SK-N-SH (cell line): ENCODE measurements around the gene SLC44A2.

ENCODE experiments used
- TF ChIP-seq, protein P1 (sequence below): fragments of 200-600 bp; sonication (generic); IDR thresholded peaks from 2 replicates; pipeline ENCODE4 v1.6.1; 2017; ENCODE audit warnings: antibody characterized with exemption, mild to moderate bottlenecking, moderate library complexity
- TF ChIP-seq, protein P2 (sequence below): IDR thresholded peaks from 2 replicates; pipeline ENCODE4 v1.4.0; 2012; ENCODE audit warnings: low read depth

DNA sequence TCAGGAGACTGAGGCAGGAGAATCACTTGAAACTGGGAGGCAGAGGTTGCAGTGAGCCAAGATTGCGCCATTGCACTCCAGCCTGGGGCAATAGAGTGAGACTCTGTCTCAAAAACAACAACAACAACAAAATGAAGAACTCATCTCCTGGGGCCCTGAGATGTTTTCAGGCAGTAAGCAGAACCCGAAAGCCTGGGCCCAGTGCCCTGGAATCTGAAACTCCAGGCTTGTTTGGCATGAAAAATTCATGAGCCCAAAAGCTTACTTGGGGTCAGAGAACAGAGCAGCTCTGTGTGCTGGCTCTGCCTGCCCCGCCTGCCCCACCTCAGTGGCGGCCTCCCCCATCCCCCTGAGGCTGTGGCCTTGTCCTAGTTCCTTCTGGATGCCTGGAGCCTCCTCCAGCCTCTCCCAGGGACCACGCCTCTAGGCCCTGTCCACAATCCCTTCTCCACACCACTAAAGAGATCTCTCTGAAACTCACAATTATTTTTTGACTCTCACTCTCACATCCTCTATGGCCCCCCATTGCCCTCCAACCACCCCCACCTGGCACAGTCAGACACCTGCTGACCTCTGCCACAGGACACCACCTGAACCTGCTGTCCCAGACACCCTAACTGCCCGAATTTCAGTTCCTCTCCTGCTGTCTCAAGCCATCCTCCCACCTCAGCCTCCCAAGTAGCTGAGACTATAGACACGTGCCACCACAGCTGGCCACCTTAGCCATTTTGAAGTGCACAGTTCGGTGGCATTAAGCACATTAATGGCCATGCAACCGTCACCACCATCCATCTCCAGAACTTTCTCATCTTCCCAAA lies 31.3 kb upstream of the SLC44A2 start:
- TF ChIP-seq, protein P1, sequence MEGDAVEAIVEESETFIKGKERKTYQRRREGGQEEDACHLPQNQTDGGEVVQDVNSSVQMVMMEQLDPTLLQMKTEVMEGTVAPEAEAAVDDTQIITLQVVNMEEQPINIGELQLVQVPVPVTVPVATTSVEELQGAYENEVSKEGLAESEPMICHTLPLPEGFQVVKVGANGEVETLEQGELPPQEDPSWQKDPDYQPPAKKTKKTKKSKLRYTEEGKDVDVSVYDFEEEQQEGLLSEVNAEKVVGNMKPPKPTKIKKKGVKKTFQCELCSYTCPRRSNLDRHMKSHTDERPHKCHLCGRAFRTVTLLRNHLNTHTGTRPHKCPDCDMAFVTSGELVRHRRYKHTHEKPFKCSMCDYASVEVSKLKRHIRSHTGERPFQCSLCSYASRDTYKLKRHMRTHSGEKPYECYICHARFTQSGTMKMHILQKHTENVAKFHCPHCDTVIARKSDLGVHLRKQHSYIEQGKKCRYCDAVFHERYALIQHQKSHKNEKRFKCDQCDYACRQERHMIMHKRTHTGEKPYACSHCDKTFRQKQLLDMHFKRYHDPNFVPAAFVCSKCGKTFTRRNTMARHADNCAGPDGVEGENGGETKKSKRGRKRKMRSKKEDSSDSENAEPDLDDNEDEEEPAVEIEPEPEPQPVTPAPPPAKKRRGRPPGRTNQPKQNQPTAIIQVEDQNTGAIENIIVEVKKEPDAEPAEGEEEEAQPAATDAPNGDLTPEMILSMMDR: no peak
- TF ChIP-seq, protein P2, sequence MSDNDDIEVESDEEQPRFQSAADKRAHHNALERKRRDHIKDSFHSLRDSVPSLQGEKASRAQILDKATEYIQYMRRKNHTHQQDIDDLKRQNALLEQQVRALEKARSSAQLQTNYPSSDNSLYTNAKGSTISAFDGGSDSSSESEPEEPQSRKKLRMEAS: no peak
